Fibroblast of lung (primary cell): Measurements from ENCODE around the gene PDZD7. TPM values are rescaled to one million over a fixed set of nuclear protein-coding genes. Genes with fewer than 3 reads are reported as not detected.
A peak's percentile ranks its signal among the peaks of the same experiment; 100 is the strongest.

ENCODE experiments used
- DNase-seq, 2 donors: peaks; one replicate each; pipeline versions ENCODE4 v3.0.0 to v3.0.0-alpha.2; 2010; ENCODE audit warnings: low read depth in 2 of 2
- H2AFZ ChIP-seq: 2 replicates; pipeline ENCODE4 v1.5.1; 2012; ENCODE audit warnings: low read length, control low read depth, inconsistent platforms
- H3K27ac ChIP-seq: 2 replicates; pipeline ENCODE4 v1.5.1; 2011; ENCODE audit warnings: low read length, control low read depth; ENCODE audit not compliant: insufficient read depth
- H3K27me3 ChIP-seq: 2 replicates; pipeline ENCODE4 v1.5.1; 2011; ENCODE audit warnings: mild to moderate bottlenecking, low read length; ENCODE audit not compliant: control insufficient read depth, insufficient read depth
- H3K36me3 ChIP-seq: 2 replicates; pipeline ENCODE4 v1.5.1; 2011; ENCODE audit warnings: low read length; ENCODE audit not compliant: control insufficient read depth, insufficient read depth
- H3K4me1 ChIP-seq: 2 replicates; pipeline ENCODE4 v1.5.1; 2011; ENCODE audit warnings: low read length; ENCODE audit not compliant: control insufficient read depth, insufficient read depth; ENCODE audit errors: extremely low read depth
- H3K4me2 ChIP-seq: 2 replicates; pipeline ENCODE4 v1.5.1; 2011; ENCODE audit warnings: low read length, control low read depth; ENCODE audit not compliant: insufficient read depth; ENCODE audit errors: extremely low read depth
- H3K4me3 ChIP-seq, 4 experiments: fragments of 200-600 bp in 1 of 4; sonication (generic) in 1 of 4; replicated peaks in 1 of 4; 2 replicates each; pipeline ENCODE4 v1.5.1; 2011 to 2016; ENCODE audit warnings: low read length in 4 of 4, low read depth in 3 of 4, mild to moderate bottlenecking in 3 of 4, control low read depth in 2 of 4, inconsistent platforms in 1 of 4, mixed read lengths in 1 of 4; ENCODE audit not compliant: insufficient read depth in 1 of 4; ENCODE audit errors: control extremely low read depth in 1 of 4
- H3K79me2 ChIP-seq: 2 replicates; pipeline ENCODE4 v1.5.1; 2012; ENCODE audit warnings: mild to moderate bottlenecking, low read length, inconsistent platforms; ENCODE audit not compliant: control insufficient read depth, insufficient read depth
- H3K9ac ChIP-seq: 2 replicates; pipeline ENCODE4 v1.5.1; 2011; ENCODE audit warnings: mild to moderate bottlenecking, low read length, control low read depth; ENCODE audit not compliant: insufficient read depth
- H3K9me3 ChIP-seq: 2 replicates; pipeline ENCODE4 v1.5.1; 2012; ENCODE audit warnings: low read depth, low read length; ENCODE audit not compliant: control insufficient read depth, insufficient read depth
- H4K20me1 ChIP-seq: 2 replicates; pipeline ENCODE4 v1.5.1; 2011; ENCODE audit warnings: low read length; ENCODE audit not compliant: control insufficient read depth, insufficient read depth; ENCODE audit errors: extremely low read depth
- CTCF ChIP-seq, 2 donors: IDR thresholded peaks in 1 of 2; conservative IDR thresholded peaks in 1 of 2; 1 replicate in 1 of 2; 2 replicates in 1 of 2; pipeline ENCODE4 v1.5.1; 2011 to 2012; ENCODE audit warnings: low read length in 2 of 2, control low read depth in 1 of 2, inconsistent platforms in 1 of 2, low read depth in 1 of 2, mild to moderate bottlenecking in 1 of 2
- EZH2 ChIP-seq: IDR thresholded peaks from 2 replicates; pipeline ENCODE4 v1.5.1; 2012; ENCODE audit warnings: low read length, control low read depth, mild to moderate bottlenecking; ENCODE audit errors: missing control alignments
- polyA plus RNA-seq, 2 donors: library from polyadenylated mRNA; depleted of rRNA in 1 of 2; stranded (reverse) in 1 of 2; unstranded in 1 of 2; fragments of >200 nt; gene quantifications; 2 replicates each; pipeline ENCODE4 v1.2.1, GENCODE V29; 2011 to 2012; ENCODE audit warnings: missing spikeins in 1 of 2
- total RNA-seq: library from RNA; depleted of rRNA; stranded (reverse); fragments of >200 nt; gene quantifications from 2 replicates; pipeline ENCODE4 v1.2.1, GENCODE V29; 2014

PDZD7 gene
- total and polyA plus RNA-seq, 2 donors (not counting 1 experiment from before 2014, with no cell fraction given), result 0.42 to 1.3 TPM

GRCh38 chr10:101029520-101030295, 1.2 kb downstream of the PDZD7 start:
- H3K36me3 ChIP-seq, result no peaks in the 10 kb centered on the region
- H3K27me3 ChIP-seq, result no peaks in the 10 kb centered on the region
- peaks cover 15% of the 10 kb centered on the region for H3K79me2 ChIP-seq
- peaks cover 10% of the 10 kb centered on the region for H3K4me1 ChIP-seq
- H3K4me2 ChIP-seq, result no peak overlapping the region
- H3K4me3 ChIP-seq, result no peak overlapping the region
- H3K27ac ChIP-seq, result no peak overlapping the region
- H2AFZ ChIP-seq, result no peak overlapping the region
- no peak for DNase-seq
- no peaks in the 10 kb centered on the region for H4K20me1 ChIP-seq
- H3K9me3 ChIP-seq, result no peaks in the 10 kb centered on the region
- no peak overlapping the region for H3K9ac ChIP-seq
- TF ChIP-seq EZH2, result no peak
- TF ChIP-seq CTCF (conservative IDR thresholded peaks at IDR 0.05 in 1 of 2, IDR thresholded peaks at IDR 0.05 in 1 of 2; ENCODE audit: low read depth in 1 of 2, low read length in 2 of 2), result peak in 1 of 2 donors; percentile 20

- H2AFZ ChIP-seq, result no peak overlapping the region
- H3K9ac ChIP-seq, result no peak overlapping the region
- peaks cover 7% of the 10 kb centered on the region for H3K79me2 ChIP-seq
- H4K20me1 ChIP-seq, result no peaks in the 10 kb centered on the region
- peaks cover 10% of the 10 kb centered on the region for H3K4me1 ChIP-seq
- no peaks in the 10 kb centered on the region for H3K27me3 ChIP-seq
- H3K9me3 ChIP-seq, result no peaks in the 10 kb centered on the region
- no peak overlapping the region for H3K27ac ChIP-seq
- H3K4me3 ChIP-seq, result no peak overlapping the region
- no peak overlapping the region for H3K4me2 ChIP-seq
- H3K36me3 ChIP-seq, result no peaks in the 10 kb centered on the region
- TF ChIP-seq CTCF (conservative IDR thresholded peaks at IDR 0.05 in 1 of 2, IDR thresholded peaks at IDR 0.05 in 1 of 2; ENCODE audit: low read depth in 1 of 2, low read length in 2 of 2) (no peak), EZH2 (no peak)
- no peak for DNase-seq
Observed at GRCh38 chr10:101028446-101029337, 2.2 kb downstream of the PDZD7 start.

- Histone ChIP-seq H4K20me1 (no peaks in the 10 kb centered on the region), H3K27me3 (no peaks in the 10 kb centered on the region), H2AFZ (no peak overlapping the region), H3K4me3 (no peak overlapping the region), H3K9ac (no peak overlapping the region), H3K27ac (no peak overlapping the region), H3K36me3 (no peaks in the 10 kb centered on the region), H3K4me1 (peaks cover 8% of the 10 kb centered on the region), H3K79me2 (no peaks in the 10 kb centered on the region), H3K9me3 (no peaks in the 10 kb centered on the region), H3K4me2 (no peak overlapping the region)
- no peak for TF ChIP-seq CTCF (conservative IDR thresholded peaks at IDR 0.05 in 1 of 2, IDR thresholded peaks at IDR 0.05 in 1 of 2; ENCODE audit: low read depth in 1 of 2, low read length in 2 of 2)
- TF ChIP-seq EZH2, result no peak
- DNase-seq, result no peak
Observed at GRCh38 chr10:101027106-101027720, 3.7 kb downstream of the PDZD7 start.
